Endothelial cell of umbilical vein (primary cell): ENCODE measurements around the gene SPATA32. TPM values are rescaled to one million over a fixed set of nuclear protein-coding genes. Genes with fewer than 3 reads are reported as not detected.
A peak's percentile ranks its signal among the peaks of the same experiment; 100 is the strongest.

Experiments used
- BruUV-seq: library from RNA; stranded (reverse); fragments of 400-500 nt; replicated peaks from 2 replicates; lab custom pipeline; 2021; lab: Mats Ljungman, UMichigan
- CTCF ChIA-PET: fragments of 300-600, 350-600 bp; sonication (Branson Sonifier 250); formaldehyde crosslinking; loops from one replicate; lab custom pipeline; 2021; ENCODE audit warnings: antibody characterized with exemption, inconsistent platforms; lab: Charles Lee
- POLR2A ChIA-PET: fragments of 300-600, 350-600 bp; sonication (Branson Sonifier 250); formaldehyde crosslinking; loops from one replicate; lab custom pipeline; 2021; ENCODE audit warnings: antibody characterized with exemption, inconsistent platforms; lab: Charles Lee
- DNase-seq: peaks from one replicate; pipeline ENCODE4 v3.0.0-alpha.2; 2011; ENCODE audit warnings: low read depth, low spot score
- FAIRE-seq: peaks from 2 replicates; lab custom pipeline; 2011; peaks lifted over from hg19 to GRCh38; lab: Jason Lieb, UNC
- H2AFZ ChIP-seq: 2 replicates; pipeline ENCODE4 v1.6.0; 2012; ENCODE audit warnings: low read depth, low read length, control low read depth, inconsistent platforms
- H3K27ac ChIP-seq: 2 replicates; pipeline ENCODE4 v1.5.1; 2011; ENCODE audit warnings: low read depth, mild to moderate bottlenecking, control low read depth, low read length, moderate library complexity; ENCODE audit not compliant: insufficient read depth
- H3K27me3 ChIP-seq, 2 experiments: 2 replicates each; pipeline versions ENCODE4 v1.6.0 to v1.6.1; 2011; ENCODE audit warnings: low read length in 2 of 2, mixed read lengths in 1 of 2; ENCODE audit not compliant: control insufficient read depth in 2 of 2, insufficient read depth in 2 of 2
- H3K36me3 ChIP-seq, 2 experiments: 2 replicates in 1 of 2; 3 replicates in 1 of 2; pipeline ENCODE4 v1.5.1; 2011; ENCODE audit warnings: low read length in 2 of 2, mild to moderate bottlenecking in 1 of 2, moderate library complexity in 1 of 2; ENCODE audit not compliant: control insufficient read depth in 2 of 2, insufficient read depth in 2 of 2; ENCODE audit errors: extremely low read depth in 1 of 2
- H3K4me1 ChIP-seq: 3 replicates; pipeline ENCODE4 v1.5.1; 2011; ENCODE audit warnings: mild to moderate bottlenecking, low read length; ENCODE audit not compliant: control insufficient read depth, insufficient read depth; ENCODE audit errors: extremely low read depth
- H3K4me2 ChIP-seq: 2 replicates; pipeline ENCODE4 v1.6.1; 2011; ENCODE audit warnings: low read length, control low read depth, mixed read lengths; ENCODE audit not compliant: insufficient read depth
- H3K4me3 ChIP-seq, 3 experiments: fragments of 200-600 bp in 1 of 3; sonication (generic), shearing (Covaris generic) in 1 of 3; replicated peaks in 1 of 3; 2 replicates each; pipeline ENCODE4 v1.5.1; 2011 to 2016; ENCODE audit warnings: control low read depth in 3 of 3, low read length in 3 of 3, mild to moderate bottlenecking in 2 of 3, inconsistent platforms in 1 of 3, low read depth in 1 of 3, moderate library complexity in 1 of 3; ENCODE audit not compliant: insufficient read depth in 1 of 3
- H3K79me2 ChIP-seq: 2 replicates; pipeline ENCODE4 v1.6.0; 2012; ENCODE audit warnings: low read length, inconsistent platforms; ENCODE audit not compliant: control insufficient read depth, insufficient read depth
- H3K9ac ChIP-seq: replicated peaks from 2 replicates; pipeline ENCODE3; 2011; ENCODE audit warnings: low read length, control low read depth; ENCODE audit not compliant: insufficient read depth; ENCODE audit errors: extremely low read depth
- H3K9me1 ChIP-seq: replicated peaks from 3 replicates; pipeline ENCODE4 v1.6.0; 2011; ENCODE audit warnings: mild to moderate bottlenecking, low read length; ENCODE audit not compliant: control insufficient read depth, insufficient read depth; ENCODE audit errors: extremely low read depth
- H3K9me3 ChIP-seq: replicated peaks from 2 replicates; pipeline ENCODE4 v1.5.1; 2012; ENCODE audit warnings: low read length, inconsistent platforms; ENCODE audit not compliant: control insufficient read depth, insufficient read depth
- H4K20me1 ChIP-seq: replicated peaks from 2 replicates; pipeline ENCODE3; 2011; ENCODE audit warnings: mild to moderate bottlenecking, low read length; ENCODE audit not compliant: control insufficient read depth, insufficient read depth; ENCODE audit errors: extremely low read depth
- GATA2 ChIP-seq: IDR thresholded peaks from 2 replicates; pipeline ENCODE4 v1.7.0; 2011; ENCODE audit warnings: low read depth, mild to moderate bottlenecking, moderate library complexity, mixed read lengths, low read length; ENCODE audit not compliant: insufficient read length, insufficient read depth
- POLR2A ChIP-seq: IDR thresholded peaks from 2 replicates; pipeline ENCODE4 v1.6.1; 2012; ENCODE audit warnings: low read depth, mild to moderate bottlenecking, control low read depth, low read length
- POLR2AphosphoS5 ChIP-seq: IDR thresholded peaks from 2 replicates; pipeline ENCODE4 v1.6.1; 2012; ENCODE audit warnings: low read depth, mild to moderate bottlenecking, control low read depth, low read length, moderate library complexity; ENCODE audit not compliant: insufficient read depth
- dilution Hi-C: fragments of 300-500 bp; cut with MboI; formaldehyde crosslinking; loops from one replicate; pipeline ENCODE4 v1.15.0; 2019; ENCODE audit warnings: low sequenced_read_pairs; ENCODE audit not compliant: extremely low pct_ligation_motif_present
- intact Hi-C: fragments of 100-400 bp; cut with micrococcal nuclease; formaldehyde crosslinking; loops from one replicate; pipeline ENCODE4 v1.10.0; 2022
- polyA plus RNA-seq, 4 experiments: library from polyadenylated mRNA; depleted of rRNA in 3 of 4; stranded (reverse) in 3 of 4; unstranded in 1 of 4; fragments of >200 nt; gene quantifications; 2 replicates each; pipeline versions ENCODE4 v1.2.1 to v1.2.3, GENCODE V29; 2011 to 2012; ENCODE audit warnings: missing spikeins in 1 of 4
- total RNA-seq: library from RNA; stranded (reverse); gene quantifications from 2 replicates; pipeline ENCODE4 v1.2.3, GENCODE V29; 2021
- TF ChIP-seq, protein P1 (sequence below), 2 donors: IDR thresholded peaks; 1 replicate in 1 of 2; 2 replicates in 1 of 2; pipeline ENCODE4 v1.5.1; 2011; ENCODE audit warnings: low read length in 2 of 2, mild to moderate bottlenecking in 2 of 2, moderate library complexity in 2 of 2, control low read depth in 1 of 2, inconsistent platforms in 1 of 2, low read depth in 1 of 2; ENCODE audit not compliant: insufficient read depth in 1 of 2; ENCODE audit errors: extremely low read depth in 1 of 2

SPATA32 gene
- total and polyA plus RNA-seq, 2 donors (not counting 3 experiments of a cell fraction or from before 2014, with no cell fraction given): not detected

- Histone ChIP-seq H3K9ac (no peak overlapping the region), H4K20me1 (no peaks in the 10 kb centered on the region), H3K4me3 (no peak overlapping the region), H3K4me1 (peaks cover 27% of the 10 kb centered on the region), H3K4me2 (peak overlapping the region; percentile 37), H3K27me3 (no peaks in the 10 kb centered on the region), H3K9me3 (no peaks in the 10 kb centered on the region), H2AFZ (no peak overlapping the region), H3K27ac (peak overlapping the region; percentile 40), H3K79me2 (no peaks in the 10 kb centered on the region), H3K36me3 (peaks cover 2 to 4% of the 10 kb centered on the region in 2 experiments), H3K9me1 (no peaks in the 10 kb centered on the region)
- TF ChIP-seq, protein P1, sequence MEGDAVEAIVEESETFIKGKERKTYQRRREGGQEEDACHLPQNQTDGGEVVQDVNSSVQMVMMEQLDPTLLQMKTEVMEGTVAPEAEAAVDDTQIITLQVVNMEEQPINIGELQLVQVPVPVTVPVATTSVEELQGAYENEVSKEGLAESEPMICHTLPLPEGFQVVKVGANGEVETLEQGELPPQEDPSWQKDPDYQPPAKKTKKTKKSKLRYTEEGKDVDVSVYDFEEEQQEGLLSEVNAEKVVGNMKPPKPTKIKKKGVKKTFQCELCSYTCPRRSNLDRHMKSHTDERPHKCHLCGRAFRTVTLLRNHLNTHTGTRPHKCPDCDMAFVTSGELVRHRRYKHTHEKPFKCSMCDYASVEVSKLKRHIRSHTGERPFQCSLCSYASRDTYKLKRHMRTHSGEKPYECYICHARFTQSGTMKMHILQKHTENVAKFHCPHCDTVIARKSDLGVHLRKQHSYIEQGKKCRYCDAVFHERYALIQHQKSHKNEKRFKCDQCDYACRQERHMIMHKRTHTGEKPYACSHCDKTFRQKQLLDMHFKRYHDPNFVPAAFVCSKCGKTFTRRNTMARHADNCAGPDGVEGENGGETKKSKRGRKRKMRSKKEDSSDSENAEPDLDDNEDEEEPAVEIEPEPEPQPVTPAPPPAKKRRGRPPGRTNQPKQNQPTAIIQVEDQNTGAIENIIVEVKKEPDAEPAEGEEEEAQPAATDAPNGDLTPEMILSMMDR (IDR thresholded peaks at IDR 0.05; ENCODE audit: extremely low read depth in 1 of 2, insufficient read depth in 1 of 2, low read depth in 1 of 2, low read length in 2 of 2): peak; percentile 72 to 82
- TF ChIP-seq GATA2: peak; percentile 30
- no peak for TF ChIP-seq POLR2A
- TF ChIP-seq POLR2AphosphoS5: peak; percentile 14
- POLR2A ChIA-PET: interaction anchor here (0.6 to 2.5 kb wide), 4 partner anchors 39 to 108 kb away, joined by 3 to 13 read pairs (median 5); partner anchors contain the start of gene MAP3K14
- dilution Hi-C loops: no loop called here
- CTCF ChIA-PET: interaction anchor here (0.6 to 6.6 kb wide), 37 partner anchors 10 to 1442 kb away, joined by 3 to 283 read pairs (median 7); partner anchors contain the start of gene MAP3K14
- peak; percentile 93 for DNase-seq
- no TSS peak for BruUV-seq
- intact Hi-C loops: no loop called here
- FAIRE-seq: peak; percentile 98
Measured at GRCh38 chr17:45277216-45277849, 15.4 kb upstream of the SPATA32 start.
